Measurements from ENCODE around the gene MARCHF10. TPM values are rescaled to one million over a fixed set of nuclear protein-coding genes. Genes with fewer than 3 reads are reported as not detected.

MARCHF10 gene
- total and polyA plus RNA-seq, 12 donors = 0.04 TPM; not detected in 11

- no peaks in the 10 kb centered on the region for H3K27me3 ChIP-seq
- WGBS, 2 donors = 56 to 57% methylated on average over 1 of the region's 1 CpG
Measured at GRCh38 chr17:62782730-62783270, 25.3 kb downstream of the MARCHF10 start.

GRCh38 chr17:62781831-62782251 lies 26.3 kb downstream of the MARCHF10 start:
- WGBS, 2 donors = 79 to 81% methylated on average over 2 of the region's 2 CpGs
- no peak for TF ChIP-seq CTCF (IDR thresholded peaks at IDR 0.05)
- H3K36me3 ChIP-seq = no peaks in the 10 kb centered on the region
- H3K4me3 ChIP-seq = no peak overlapping the region
- ATAC-seq (no peak), DNase-seq (no peak)
- peaks cover 0 to 17% (median 2%) of the 10 kb centered on the region in 11 donors for H3K9me3 ChIP-seq
- no peak overlapping the region for H3K27ac ChIP-seq
- H3K27me3 ChIP-seq = no peaks in the 10 kb centered on the region
- no peaks in the 10 kb centered on the region for H3K4me1 ChIP-seq
- intact Hi-C loops (cut with DNase I) = no loop called here

More at GRCh38 chr17:62782730-62783270, 25.3 kb downstream of the MARCHF10 start:
- DNase-seq (no peak), ATAC-seq (no peak)
- Histone ChIP-seq H3K9me3 (peaks cover 0 to 17% (median 2%) of the 10 kb centered on the region in 11 donors), H3K27ac (no peak overlapping the region), H3K4me1 (no peaks in the 10 kb centered on the region), H3K36me3 (no peaks in the 10 kb centered on the region), H3K4me3 (no peak overlapping the region)
- no peak for TF ChIP-seq CTCF (IDR thresholded peaks at IDR 0.05)
- intact Hi-C loops (cut with DNase I) = no loop called here

- H3K36me3 ChIP-seq = no peaks in the 10 kb centered on the region
- DNase-seq = no peak
- no peak overlapping the region for H3K27ac ChIP-seq
- ATAC-seq = no peak
- intact Hi-C loops (cut with DNase I) = no loop called here
- no peaks in the 10 kb centered on the region for H3K27me3 ChIP-seq
- 82 to 92% methylated on average over 3 of the region's 3 CpGs for WGBS, 2 donors
- peaks cover 0 to 17% (median 2%) of the 10 kb centered on the region in 11 donors for H3K9me3 ChIP-seq
- no peaks in the 10 kb centered on the region for H3K4me1 ChIP-seq
- no peak for TF ChIP-seq CTCF (IDR thresholded peaks at IDR 0.05)
- H3K4me3 ChIP-seq = no peak overlapping the region
Measured at GRCh38 chr17:62781356-62781755, 26.8 kb downstream of the MARCHF10 start.

GRCh38 chr17:62780951-62781350 lies 27.2 kb downstream of the MARCHF10 start:
- intact Hi-C loops (cut with DNase I) = no loop called here
- H3K27ac ChIP-seq = no peak overlapping the region
- DNase-seq = no peak

More at GRCh38 chr17:62780951-62781350, 27.2 kb downstream of the MARCHF10 start:
- no peak for TF ChIP-seq CTCF (IDR thresholded peaks at IDR 0.05)
- no peaks in the 10 kb centered on the region for H3K4me1 ChIP-seq
- WGBS, 2 donors = 72 to 83% methylated on average over 6 of the region's 6 CpGs
- H3K9me3 ChIP-seq = peaks cover 0 to 17% (median 2%) of the 10 kb centered on the region in 11 donors
- ATAC-seq = no peak
- no peaks in the 10 kb centered on the region for H3K27me3 ChIP-seq
- H3K36me3 ChIP-seq = no peaks in the 10 kb centered on the region
- no peak overlapping the region for H3K4me3 ChIP-seq
